Breast epithelium (tissue), 4 donors: Measurements from ENCODE around the gene SCN9A. TPM values are rescaled to one million over a fixed set of nuclear protein-coding genes. Genes with fewer than 3 reads are reported as not detected.
"Not testable (repeated sequence)": the region's sequence is repeated elsewhere in the genome, so short reads cannot be mapped to it uniquely, and the experiment has no call there.

ENCODE experiments used
- DNase-seq, 2 donors: peaks; one replicate each; pipeline ENCODE4 v3.0.0-alpha.2; 2019; ENCODE audit warnings: low spot score in 2 of 2
- H3K27ac ChIP-seq, 2 donors: fragments of 200-600 bp; sonication (generic) in 1 of 2; one replicate each; pipeline ENCODE4 v1.5.1; 2016 to 2019; ENCODE audit warnings: mild to moderate bottlenecking in 1 of 2
- H3K27me3 ChIP-seq, 2 donors: fragments of 200-600 bp; sonication (generic) in 1 of 2; one replicate each; pipeline versions ENCODE4 v1.5.1 to v1.6.0; 2017 to 2019; ENCODE audit warnings: control low read depth in 1 of 2, mild to moderate bottlenecking in 1 of 2
- H3K36me3 ChIP-seq: fragments of 200-600 bp; one replicate; pipeline ENCODE4 v1.5.1; 2019
- H3K4me1 ChIP-seq, 2 donors: fragments of 200-600 bp; sonication (generic); one replicate each; pipeline ENCODE4 v1.5.1; 2016 to 2019; ENCODE audit warnings: control low read depth in 1 of 2
- H3K4me3 ChIP-seq, 3 donors: fragments of 200-600 bp; sonication (generic); 1 replicate in 2 of 3; 2 replicates in 1 of 3; pipeline ENCODE4 v1.5.1; 2016 to 2019; ENCODE audit warnings: mild to moderate bottlenecking in 3 of 3, moderate library complexity in 2 of 3
- H3K9me3 ChIP-seq, 2 donors: fragments of 200-600 bp; sonication (generic) in 1 of 2; one replicate each; pipeline ENCODE4 v1.5.1; 2016 to 2019; ENCODE audit warnings: control low read depth in 1 of 2
- CTCF ChIP-seq, 3 donors: fragments of 450-650 bp; IDR thresholded peaks; one replicate each; pipeline ENCODE4 v1.5.1; 2016 to 2017; ENCODE audit warnings: antibody characterized with exemption in 3 of 3, mild to moderate bottlenecking in 3 of 3, moderate library complexity in 3 of 3
- POLR2A ChIP-seq: fragments of 450-650 bp; IDR thresholded peaks from one replicate; pipeline ENCODE4 v1.6.1; 2016; ENCODE audit warnings: antibody characterized with exemption, mild to moderate bottlenecking, moderate library complexity
- POLR2AphosphoS5 ChIP-seq, 3 donors: sonication (generic); formaldehyde crosslinking; IDR thresholded peaks; one replicate each; pipeline ENCODE4 v1.6.1; 2017; ENCODE audit warnings: antibody characterized with exemption in 3 of 3
- intact Hi-C: fragments of 100-400 bp; cut with DNase I; formaldehyde crosslinking; loops from one replicate; pipeline ENCODE4 v1.15.1; 2023; ENCODE audit warnings: low total_unique reads
- total RNA-seq, 3 donors: library from RNA; depleted of rRNA; stranded (reverse); fragments of >200 nt; gene quantifications; one replicate each; pipeline ENCODE4 v1.1.0, GENCODE V29; 2016

SCN9A gene
- total RNA-seq, 3 donors from 2014 or later = 2.0 to 12.5 (median 3.5) TPM

- H3K9me3 ChIP-seq = no peaks in the 10 kb centered on the region
- H3K4me3 ChIP-seq = no peak overlapping the region
- H3K36me3 ChIP-seq = no peaks in the 10 kb centered on the region
- H3K27me3 ChIP-seq = no peaks in the 10 kb centered on the region
- DNase-seq = no peak
- no peak for TF ChIP-seq POLR2A
- no peak for TF ChIP-seq POLR2AphosphoS5 (IDR thresholded peaks at IDR 0.05)
- no peak for TF ChIP-seq CTCF (IDR thresholded peaks at IDR 0.05)
- intact Hi-C loops = no loop called here
- H3K4me1 ChIP-seq = no peaks in the 10 kb centered on the region
- no peak overlapping the region for H3K27ac ChIP-seq
These were observed 14.2 kb downstream of the SCN9A start for GRCh38 chr2:166361351-166362153.

GRCh38 chr2:166360906-166361305, 14.8 kb downstream of the SCN9A start:
- TF ChIP-seq POLR2A = no peak
- TF ChIP-seq CTCF (IDR thresholded peaks at IDR 0.05) = no peak
- TF ChIP-seq POLR2AphosphoS5 (IDR thresholded peaks at IDR 0.05) = no peak
- intact Hi-C loops = no loop called here
- DNase-seq = no peak
- no peaks in the 10 kb centered on the region for H3K4me1 ChIP-seq
- H3K36me3 ChIP-seq = no peaks in the 10 kb centered on the region
- no peaks in the 10 kb centered on the region for H3K27me3 ChIP-seq
- H3K4me3 ChIP-seq = no peak overlapping the region
- no peaks in the 10 kb centered on the region for H3K9me3 ChIP-seq
- H3K27ac ChIP-seq = no peak overlapping the region

- H3K36me3 ChIP-seq = no peaks in the 10 kb centered on the region
- no peak overlapping the region for H3K4me3 ChIP-seq
- no peaks in the 10 kb centered on the region for H3K9me3 ChIP-seq
- intact Hi-C loops = no loop called here
- no peak for DNase-seq
- no peak for TF ChIP-seq POLR2A
- no peak for TF ChIP-seq CTCF (IDR thresholded peaks at IDR 0.05)
- TF ChIP-seq POLR2AphosphoS5 (IDR thresholded peaks at IDR 0.05) = no peak
- H3K4me1 ChIP-seq = no peaks in the 10 kb centered on the region
- H3K27ac ChIP-seq = no peak overlapping the region
- no peaks in the 10 kb centered on the region for H3K27me3 ChIP-seq
These were observed 15.3 kb downstream of the SCN9A start for GRCh38 chr2:166360426-166360825.

GRCh38 chr2:166357950-166358321, 17.8 kb downstream of the SCN9A start:
- H3K27ac ChIP-seq, H3K4me1 ChIP-seq, H3K27me3 ChIP-seq, H3K36me3 ChIP-seq, intact Hi-C loops, H3K4me3 ChIP-seq, DNase-seq, H3K9me3 ChIP-seq: not testable (repeated sequence)

- TF ChIP-seq POLR2AphosphoS5 (IDR thresholded peaks at IDR 0.05) (no peak), CTCF (IDR thresholded peaks at IDR 0.05) (no peak), POLR2A (no peak)
- H3K4me1 ChIP-seq = no peaks in the 10 kb centered on the region
These were observed 18.4 kb downstream of the SCN9A start for GRCh38 chr2:166357068-166357949.

More at GRCh38 chr2:166357068-166357949, 18.4 kb downstream of the SCN9A start:
- no peaks in the 10 kb centered on the region for H3K27me3 ChIP-seq
- H3K36me3 ChIP-seq = no peaks in the 10 kb centered on the region
- H3K27ac ChIP-seq = no peak overlapping the region
- DNase-seq = no peak
- intact Hi-C loops = no loop called here
- no peak overlapping the region for H3K4me3 ChIP-seq
- H3K9me3 ChIP-seq = no peaks in the 10 kb centered on the region
